Breast epithelium (tissue), 3 donors: ENCODE results near the gene ELF4.

Source experiments
- CTCF ChIP-seq, 3 donors: fragments of 450-650 bp; IDR thresholded peaks; one replicate each; pipeline ENCODE4 v1.5.1; 2016 to 2017; ENCODE audit warnings: antibody characterized with exemption in 3 of 3, mild to moderate bottlenecking in 3 of 3, moderate library complexity in 3 of 3
- POLR2AphosphoS5 ChIP-seq, 3 donors: sonication (generic); formaldehyde crosslinking; IDR thresholded peaks; one replicate each; pipeline ENCODE4 v1.6.1; 2017; ENCODE audit warnings: antibody characterized with exemption in 3 of 3

GRCh38 chrX:130034178-130034577 is 76.1 kb downstream of the ELF4 start:
- TF ChIP-seq CTCF (IDR thresholded peaks at IDR 0.05), result no peak
- TF ChIP-seq POLR2AphosphoS5 (IDR thresholded peaks at IDR 0.05), result no peak
